HG02970 (cell line): Measurements from ENCODE around the gene MAD1L1.
A peak's percentile ranks its signal among the peaks of the same experiment; 100 is the strongest.
"Not testable (repeated sequence)": the region's sequence is repeated elsewhere in the genome, so short reads cannot be mapped to it uniquely, and the experiment has no call there.

Experiments used
- ATAC-seq: cut with Tn5 transposase; IDR thresholded peaks from one replicate; pipeline ENCODE4 v1.9.1; 2021; ENCODE audit warnings: mild to moderate bottlenecking, moderate library complexity, moderate number of reproducible peaks; ENCODE audit not compliant: unreplicated experiment, low FRiP score

MAD1L1 gene

DNA sequence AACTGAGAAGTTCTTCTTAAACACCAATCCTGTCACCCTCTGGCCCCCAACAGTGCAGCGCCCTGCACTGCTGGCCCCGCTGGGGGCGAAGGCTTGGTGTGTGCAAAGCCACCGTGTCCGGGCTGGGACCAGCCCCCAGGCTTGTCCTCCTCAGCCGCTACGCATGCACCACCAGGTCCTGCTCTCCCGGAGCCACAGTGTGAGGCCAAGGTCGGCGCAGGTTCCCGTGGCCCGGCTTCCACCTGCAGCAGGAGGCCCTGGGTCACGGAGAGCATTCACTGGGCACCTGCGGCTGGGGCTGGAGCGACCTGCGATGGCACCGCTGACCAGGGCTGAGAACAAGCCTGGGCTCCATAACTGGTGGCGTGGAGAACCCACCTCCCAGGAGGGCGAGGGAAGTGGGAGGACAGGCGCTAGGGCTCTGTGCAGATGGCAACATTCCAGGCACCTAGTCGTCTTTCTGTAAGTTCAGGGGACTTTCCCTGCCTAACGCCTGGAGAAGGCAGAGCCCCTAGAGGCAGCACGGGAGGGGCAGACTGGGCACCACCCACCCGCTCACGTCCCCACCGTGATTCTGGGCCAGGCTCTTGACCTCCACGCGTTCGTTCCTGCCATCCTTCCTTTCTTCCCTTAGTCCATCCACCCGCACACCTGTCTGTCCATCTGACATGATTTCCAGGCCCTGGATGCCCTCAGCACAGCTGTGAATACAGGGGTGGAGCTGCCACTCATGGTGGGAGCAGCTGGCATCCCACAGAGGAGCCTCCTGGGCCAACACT lies 291.1 kb downstream of the MAD1L1 start:
- no peak for ATAC-seq

DNA sequence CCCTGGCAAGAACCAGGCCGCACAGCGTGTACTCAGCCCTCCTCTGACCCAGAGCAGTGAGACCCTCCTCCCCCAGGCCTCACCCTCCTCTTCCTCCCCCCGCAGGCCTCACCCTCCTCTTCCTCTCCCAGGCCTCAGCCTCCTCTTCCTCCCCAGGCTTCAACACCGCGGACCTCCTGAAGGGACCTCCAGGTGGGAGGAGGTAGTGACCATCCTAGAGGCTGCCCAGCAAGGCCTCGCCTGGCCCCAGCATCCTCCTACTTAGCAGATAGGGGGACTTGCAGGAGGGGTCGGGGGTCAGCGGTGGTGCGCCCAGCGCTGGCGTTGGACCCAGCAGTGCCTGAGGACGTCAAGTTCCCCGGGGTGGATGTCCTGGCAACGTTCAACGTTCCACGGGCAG lies 291.9 kb downstream of the MAD1L1 start:
- no peak for ATAC-seq

DNA sequence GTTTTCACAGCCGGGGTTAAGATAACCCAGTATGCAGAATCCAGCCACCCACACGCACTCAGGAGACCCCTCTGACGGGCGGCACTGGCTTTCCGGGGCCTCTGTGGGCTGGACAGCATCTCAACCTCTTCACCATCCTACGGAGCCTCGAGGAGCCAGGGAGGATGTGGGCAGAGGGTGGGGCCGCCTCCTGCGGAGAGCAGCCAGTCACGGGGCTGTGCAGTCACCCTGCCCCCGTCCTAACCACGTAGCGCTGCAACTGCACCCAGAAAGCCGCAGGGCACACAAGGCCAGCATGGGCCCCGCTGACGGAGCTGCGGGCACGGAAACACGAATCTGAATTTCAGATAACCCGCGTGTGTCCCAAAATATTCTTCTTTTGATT lies 292.4 kb downstream of the MAD1L1 start:
- ATAC-seq = peak; percentile 77

DNA sequence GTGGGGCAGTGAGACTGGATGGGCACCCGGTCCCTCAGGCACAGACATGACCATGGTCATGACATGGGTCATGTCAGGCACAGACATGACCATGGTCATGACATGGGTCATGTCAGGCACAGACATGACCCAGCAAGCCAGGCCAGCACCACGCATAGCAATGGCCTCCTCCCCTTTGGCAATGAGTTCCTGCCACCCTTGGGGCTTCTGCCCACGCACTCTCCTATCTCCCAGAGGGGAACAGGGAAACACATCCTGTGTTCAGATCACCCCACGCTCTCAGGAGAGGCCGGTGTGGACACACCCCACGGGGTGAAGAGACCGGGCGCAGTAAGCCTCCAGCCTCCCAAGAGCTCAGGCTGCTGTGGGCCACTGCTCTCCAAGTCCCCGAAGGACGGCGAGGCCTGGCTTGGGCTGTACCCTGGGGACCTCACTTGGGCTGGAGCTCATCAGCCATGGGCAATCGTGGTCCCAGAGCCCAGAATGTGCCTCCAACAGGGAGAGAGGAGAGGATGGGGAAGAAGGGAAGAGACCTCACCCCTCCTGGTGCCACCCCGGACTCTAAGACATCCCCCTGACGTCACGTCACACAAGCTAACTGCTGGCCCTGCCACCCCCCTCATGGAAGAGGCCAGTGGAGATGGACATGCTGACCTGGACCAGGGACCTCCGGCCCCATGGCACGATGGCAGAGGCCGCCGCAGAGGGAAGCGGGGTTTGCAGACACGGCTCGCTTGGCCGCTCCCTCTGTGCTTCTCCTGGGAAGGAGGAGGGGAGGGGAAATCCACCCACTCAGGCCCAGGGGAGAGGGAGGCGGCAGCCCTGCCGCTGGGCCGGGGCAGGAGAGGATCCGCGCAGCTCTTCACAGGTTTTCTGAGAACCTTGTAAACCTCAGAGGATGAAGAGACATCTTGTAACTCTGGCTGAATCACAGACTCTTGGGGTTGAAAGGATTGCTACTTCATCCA lies 293.0 kb downstream of the MAD1L1 start:
- peak; percentile 13 for ATAC-seq

DNA sequence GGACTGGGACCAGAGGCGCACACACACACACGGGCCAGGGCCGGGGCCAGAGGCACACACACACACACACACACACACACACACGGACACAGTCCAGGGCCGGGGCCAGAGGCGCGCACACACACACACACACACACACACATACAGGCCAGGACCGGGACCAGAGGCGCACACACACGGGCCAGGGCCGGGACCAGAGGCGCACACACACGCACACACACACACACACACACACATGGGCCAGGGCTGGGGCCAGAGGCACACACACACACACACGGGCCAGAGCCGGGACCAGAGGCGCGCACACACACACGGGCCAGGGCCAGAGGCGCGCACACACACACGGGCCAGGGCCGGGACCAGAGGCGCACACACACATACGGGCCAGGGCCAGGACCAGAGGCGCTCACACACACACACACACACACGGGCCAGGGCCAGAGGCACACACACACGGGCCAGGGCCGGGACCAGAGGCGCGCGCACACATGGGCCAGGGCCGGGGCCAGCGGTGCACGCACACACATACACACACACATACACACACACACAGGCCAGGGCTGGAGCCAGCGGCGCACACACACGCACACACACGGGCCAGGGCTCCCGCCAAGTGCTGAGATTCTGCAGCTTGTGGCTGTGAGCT lies 293.8 kb downstream of the MAD1L1 start:
- ATAC-seq = no peak

DNA sequence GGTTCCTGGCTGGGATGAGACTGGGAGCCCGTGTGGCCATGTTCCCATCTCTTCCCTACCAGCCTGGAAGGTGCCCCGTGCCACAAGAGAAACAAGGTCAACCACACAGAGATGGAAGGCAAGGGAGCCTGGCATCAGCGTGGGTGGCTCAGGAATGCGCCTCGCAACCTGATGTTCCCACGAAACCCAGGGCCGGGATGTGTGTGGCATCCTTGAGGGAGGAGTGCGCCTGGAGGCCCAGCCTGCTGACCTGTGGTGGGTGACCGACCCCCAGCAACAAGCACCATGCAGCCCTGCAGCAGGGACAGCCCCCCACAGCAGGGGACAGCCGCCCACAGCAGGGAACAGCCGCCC lies 295.5 kb downstream of the MAD1L1 start:
- ATAC-seq = no peak

DNA sequence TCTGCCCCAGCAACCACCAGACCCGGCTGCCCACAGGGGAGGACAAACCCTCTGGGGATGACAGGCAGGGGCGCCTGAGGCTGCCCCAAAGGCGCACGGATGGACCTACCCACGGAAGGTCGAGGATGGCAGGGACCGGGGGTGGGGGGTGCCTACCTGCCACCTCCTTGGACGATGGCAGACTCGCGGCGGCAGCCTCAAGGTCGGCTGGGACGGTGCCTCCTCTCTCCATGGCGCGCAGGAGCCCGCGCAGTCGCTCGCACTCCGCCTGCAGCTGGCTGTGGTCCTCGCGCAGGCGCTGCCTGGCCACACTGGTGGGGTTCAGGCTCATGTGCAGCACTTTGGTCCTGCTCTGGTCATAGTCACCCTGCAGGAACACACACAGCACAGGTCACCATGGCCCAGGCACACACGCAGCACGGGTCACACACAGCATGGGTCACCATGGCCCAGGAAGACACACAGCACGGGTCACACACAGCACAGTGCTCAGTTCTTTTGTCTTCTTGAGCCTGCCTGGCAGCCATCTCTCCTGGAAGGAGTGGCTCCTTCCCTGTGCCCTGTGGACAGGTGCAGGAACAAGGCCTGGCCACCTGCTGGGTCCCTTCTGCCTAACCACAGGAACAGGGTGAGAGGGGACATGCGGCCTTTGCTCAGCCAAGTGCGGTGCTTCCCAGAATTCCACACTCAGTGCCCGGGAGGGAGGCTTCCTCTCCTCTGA lies 296.1 kb downstream of the MAD1L1 start:
- no peak for ATAC-seq

DNA sequence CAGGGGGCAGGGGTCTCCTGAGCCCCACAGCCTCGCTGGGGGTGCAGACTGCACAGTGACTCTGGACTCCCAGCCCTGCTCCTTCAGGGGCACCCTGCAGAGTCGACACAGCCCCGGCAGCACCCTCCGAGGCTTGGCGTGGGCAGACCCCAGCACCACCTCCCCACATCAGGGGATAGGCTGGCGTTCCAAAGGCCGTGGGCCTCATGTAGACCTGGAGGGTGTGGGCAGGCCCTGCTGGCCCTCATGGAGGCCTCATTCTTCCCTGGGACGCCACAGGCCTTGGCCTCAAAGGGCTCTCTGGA lies 296.8 kb downstream of the MAD1L1 start:
- no peak for ATAC-seq

DNA sequence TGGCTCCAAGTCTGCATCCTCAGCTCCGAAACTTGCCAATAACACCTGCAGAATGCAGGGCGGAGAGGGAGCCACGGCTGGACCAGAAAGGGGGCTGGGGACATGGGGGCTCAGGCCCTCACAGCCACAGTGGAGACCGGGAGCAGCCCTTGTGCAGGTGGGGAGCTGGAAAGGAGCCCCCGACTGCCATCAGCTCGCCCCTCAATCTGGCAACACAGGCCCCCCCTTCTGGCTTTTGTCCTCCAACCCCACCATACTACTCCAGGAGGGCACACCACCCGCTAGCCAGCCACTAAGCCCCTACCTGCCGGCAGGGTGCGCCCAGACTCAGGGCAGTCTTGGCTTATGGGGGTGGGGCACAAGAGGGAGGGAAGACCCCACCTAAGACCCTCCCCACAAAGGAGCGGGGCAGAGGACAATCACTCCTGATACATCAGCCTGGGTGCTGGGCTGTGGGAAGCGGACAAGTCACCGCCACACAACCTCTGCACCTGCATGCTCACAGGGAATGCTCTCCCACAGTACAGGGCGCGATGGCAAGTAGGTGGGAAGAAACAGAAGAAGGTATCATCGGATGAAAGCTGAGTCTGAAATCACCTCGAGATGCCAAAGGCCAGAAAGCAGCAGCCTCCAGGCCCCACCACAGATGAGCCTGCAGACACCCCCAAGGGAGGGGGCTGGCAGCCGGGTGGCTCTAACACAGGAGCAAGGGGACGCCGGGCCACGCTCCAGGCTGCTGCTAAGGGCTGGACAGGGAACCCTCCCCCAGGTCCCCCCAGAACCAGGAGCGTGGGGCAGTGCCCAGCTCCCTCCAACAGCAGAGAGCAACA lies 297.4 kb downstream of the MAD1L1 start:
- ATAC-seq = no peak

DNA sequence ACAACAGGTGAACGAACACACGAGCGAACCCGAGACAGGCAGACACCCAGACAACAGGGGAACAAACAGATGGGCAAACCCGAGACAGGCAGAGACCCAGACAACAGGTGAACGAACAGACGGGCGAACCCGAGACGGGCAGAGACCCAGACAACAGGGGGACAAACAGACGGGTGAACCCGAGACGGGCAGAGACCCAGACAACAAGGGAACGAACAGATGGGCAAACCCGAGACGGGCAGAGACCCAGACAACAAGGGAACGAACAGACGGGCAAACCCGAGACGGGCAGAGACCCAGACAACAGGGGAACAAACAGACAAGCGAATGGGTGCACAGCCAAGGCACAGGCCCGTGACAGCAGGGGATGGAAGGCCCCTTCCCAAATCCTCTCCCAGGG lies 298.0 kb downstream of the MAD1L1 start:
- ATAC-seq = no peak

DNA sequence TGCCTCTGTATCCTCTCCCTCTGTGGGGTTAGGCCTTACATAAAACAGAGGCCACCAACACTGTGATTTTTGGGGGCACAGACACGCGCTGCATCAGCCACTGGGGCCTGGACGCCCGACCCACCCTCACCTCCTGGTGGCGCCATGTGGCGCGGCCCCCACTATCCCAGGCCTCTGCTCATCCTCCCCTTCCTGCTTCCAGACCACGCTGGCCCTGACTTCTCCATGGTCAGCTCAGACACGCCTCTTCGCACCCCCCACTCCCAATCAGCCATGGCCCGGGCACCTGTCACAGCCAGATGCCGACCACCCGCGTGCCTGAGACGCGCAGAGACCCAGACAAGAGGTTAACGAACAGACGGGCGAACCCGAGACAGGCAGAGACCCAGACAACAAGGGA lies 298.7 kb downstream of the MAD1L1 start:
- ATAC-seq = no peak

DNA sequence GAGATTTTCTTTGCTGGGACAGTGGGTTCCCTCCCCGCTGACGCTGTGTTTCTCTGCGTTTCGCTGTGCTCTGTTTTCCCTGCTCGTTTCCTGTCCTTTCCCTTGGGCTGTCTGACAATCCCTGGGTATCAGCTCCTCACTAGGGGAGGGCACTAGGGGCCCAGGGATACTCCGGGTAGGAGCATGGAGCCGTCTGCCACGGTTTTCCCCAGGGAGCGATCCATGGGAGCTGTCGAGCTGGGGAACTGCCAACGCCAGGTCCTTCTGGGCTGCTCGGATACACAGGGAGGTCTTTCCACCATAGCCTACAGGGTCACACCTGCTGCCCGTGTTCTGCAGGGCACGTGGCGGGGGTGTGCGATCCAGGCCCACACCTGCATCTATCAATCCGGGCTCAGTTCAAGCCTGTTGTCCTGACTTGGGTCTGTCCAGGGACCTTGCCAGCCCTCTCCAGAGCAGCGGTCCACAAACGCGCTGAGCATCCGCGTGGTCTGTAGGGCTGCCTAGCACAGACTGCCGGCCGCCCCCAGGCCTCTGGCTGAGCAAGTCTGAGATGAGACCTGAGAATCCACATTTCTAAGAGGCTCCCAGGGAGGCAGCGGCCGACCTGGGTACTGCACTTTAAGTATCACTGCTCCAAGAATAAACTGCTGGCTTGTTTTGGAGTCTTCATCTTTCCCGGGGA lies 299.5 kb downstream of the MAD1L1 start:
- ATAC-seq = no peak

DNA sequence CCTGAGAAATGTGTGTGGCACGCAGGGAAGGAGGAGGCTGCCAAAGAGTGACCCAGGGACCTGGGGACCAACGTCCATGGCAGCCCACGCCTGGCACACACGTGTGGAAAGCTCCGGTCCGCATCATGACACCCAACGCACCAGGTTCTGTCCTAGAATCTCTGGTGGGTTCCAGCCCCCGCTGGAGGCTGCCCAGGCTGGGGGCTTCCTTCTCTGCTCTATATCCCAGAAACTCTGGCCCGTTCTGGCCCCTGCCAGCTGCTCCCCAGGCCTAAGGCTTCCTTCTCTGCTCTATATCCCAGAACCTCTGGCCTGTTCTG lies 300.8 kb downstream of the MAD1L1 start:
- ATAC-seq = no peak

DNA sequence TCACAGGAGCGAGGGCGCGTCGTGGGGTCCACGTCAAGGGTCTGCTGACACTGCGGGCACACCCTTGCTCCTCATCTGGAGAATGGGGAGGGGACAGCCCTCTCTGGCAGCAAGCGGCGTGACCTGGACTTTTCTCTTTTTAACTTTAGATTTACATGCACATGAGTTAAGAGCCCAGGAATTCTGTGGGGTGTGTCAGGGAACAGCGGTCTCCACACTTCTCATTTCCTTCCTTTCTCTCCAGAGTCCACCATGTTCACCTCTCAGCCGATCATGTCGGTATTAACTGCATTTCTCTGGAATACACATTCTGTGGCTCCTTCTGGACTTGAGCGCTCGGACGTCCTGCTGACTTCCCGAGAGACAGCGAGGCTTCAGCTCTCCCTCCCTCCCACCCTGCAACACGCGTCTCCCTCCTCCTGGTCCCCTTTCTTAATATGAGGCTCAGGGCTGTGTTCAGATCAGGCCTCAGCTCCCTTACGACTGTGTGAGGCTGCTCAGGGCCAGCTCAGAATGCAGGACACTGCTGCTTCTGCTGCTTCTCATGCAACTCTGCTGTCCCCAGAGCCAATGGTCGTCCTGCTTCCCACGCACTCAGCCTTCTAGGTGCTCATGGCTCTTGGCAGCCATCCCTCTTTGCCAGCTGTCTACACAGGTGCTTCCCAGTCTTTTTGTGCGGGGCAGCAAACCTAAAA lies 301.3 kb downstream of the MAD1L1 start:
- ATAC-seq = no peak

DNA sequence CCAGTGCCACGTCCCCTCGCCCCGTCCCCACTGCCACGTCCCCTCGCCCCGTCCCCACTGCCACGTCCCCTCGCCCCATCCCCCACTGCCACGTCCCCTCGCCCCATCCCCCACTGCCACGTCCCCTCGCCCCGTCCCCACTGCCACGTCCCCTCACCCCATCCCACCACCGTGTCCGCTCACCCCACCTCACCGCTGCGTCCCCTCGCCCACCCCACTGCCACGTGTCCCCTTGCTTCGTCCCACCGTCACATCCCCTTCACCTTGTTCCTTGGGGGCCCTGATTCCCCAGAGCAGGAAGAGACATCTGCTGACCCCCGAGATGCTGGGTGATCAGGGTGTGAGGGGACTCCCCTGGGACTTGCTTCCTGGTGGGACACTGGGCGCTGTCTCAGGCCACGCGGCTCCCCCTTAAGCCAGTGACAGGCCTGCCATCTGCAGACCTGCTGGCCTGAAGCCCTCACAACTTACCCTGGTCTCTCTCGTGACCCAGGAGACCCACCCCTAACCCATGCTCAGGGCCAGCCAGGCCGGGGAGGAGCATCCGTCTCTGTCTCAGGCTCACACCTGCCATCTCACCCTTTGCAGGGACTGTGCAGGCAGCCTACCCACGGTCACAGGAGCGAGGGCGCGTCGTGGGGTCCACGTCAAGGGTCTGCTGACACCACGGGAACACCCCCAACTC lies 302.2 kb downstream of the MAD1L1 start:
- ATAC-seq = no peak

DNA sequence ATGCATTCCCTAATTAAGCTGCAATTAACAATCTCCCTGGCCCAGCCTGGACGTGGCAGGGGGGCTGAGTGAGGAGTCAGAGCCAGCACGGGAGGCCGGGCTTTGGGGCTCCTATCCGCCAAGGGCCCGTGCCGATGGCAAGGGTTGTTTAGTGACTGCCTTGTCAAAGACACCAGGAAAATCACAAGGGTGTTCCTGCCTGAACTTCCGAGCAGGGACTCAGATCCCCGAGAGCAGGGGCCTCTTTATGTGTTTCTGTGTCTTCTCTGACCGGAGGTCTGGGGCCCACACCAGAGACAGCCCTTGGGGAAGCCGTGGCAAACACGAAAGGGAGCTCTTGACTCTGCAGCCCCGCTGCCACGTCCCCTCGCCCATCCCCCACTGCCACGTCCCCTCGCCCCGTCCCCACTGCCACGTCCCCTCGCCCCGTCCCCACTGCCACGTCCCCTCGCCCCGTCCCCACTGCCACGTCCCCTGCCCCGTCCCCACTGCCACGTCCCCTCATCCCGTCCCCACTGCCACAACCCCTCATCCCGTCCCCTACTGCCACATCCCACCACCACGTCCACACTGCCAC lies 303.3 kb downstream of the MAD1L1 start:
- not testable (repeated sequence) for ATAC-seq

DNA sequence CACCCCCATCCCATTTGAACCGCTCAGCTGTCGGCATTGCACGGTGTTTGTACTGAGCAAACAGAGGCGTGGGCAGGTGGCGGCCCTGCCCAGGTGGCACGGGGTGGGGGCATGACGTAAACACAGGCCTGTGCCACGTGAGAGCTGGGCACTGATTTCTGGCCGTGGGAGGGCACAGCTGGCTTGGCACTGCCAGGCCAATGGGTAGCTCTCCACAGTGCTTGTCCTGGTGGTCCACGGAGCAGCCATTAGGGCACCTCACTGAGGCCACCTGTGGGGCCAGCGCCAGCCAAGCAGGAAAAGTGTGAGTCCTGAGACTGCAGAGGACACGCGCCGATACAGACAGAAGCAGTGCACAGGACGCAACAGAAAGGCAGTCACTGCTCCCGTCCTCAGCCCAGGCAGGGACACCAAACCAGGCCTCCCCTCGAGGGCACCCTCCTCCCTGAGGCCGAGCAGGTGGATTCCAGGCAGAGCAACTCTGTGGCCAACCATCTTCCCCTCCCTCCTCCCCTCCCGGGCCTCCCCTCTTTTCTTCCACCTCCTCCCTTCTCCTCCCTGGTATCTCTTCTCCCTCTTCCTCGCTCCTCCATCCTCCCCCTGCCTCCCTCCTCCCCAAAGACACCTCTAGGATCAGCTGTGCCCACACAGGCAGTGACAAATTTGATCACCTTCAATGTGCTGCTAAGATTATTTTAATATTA lies 303.9 kb downstream of the MAD1L1 start:
- ATAC-seq = no peak
